HG03175 (cell line): Measurements from ENCODE around the gene FGF8.

Experiments
- ATAC-seq: cut with Tn5 transposase; IDR thresholded peaks from one replicate; pipeline ENCODE4 v1.9.1; 2021; ENCODE audit warnings: mild to moderate bottlenecking, moderate library complexity; ENCODE audit not compliant: unreplicated experiment

The FGF8 gene

GRCh38 chr10:101770331-101771215, 5.3 kb downstream of the FGF8 start:
- ATAC-seq: no peak

GRCh38 chr10:101769541-101770180, 6.3 kb downstream of the FGF8 start:
- ATAC-seq: no peak

GRCh38 chr10:101768791-101769170, 7.1 kb downstream of the FGF8 start:
- ATAC-seq: no peak

GRCh38 chr10:101767966-101768790, 7.7 kb downstream of the FGF8 start:
- ATAC-seq: no peak

GRCh38 chr10:101767600-101767945, 8.3 kb downstream of the FGF8 start:
- no peak for ATAC-seq

GRCh38 chr10:101766753-101767599, 8.9 kb downstream of the FGF8 start:
- ATAC-seq: no peak

GRCh38 chr10:101766306-101766705, 9.6 kb downstream of the FGF8 start:
- no peak for ATAC-seq

GRCh38 chr10:101763141-101763846, 12.6 kb downstream of the FGF8 start:
- ATAC-seq: no peak

- ATAC-seq: no peak
Observed at GRCh38 chr10:101762736-101763135, 13.2 kb downstream of the FGF8 start.

GRCh38 chr10:101761226-101761625, 14.7 kb downstream of the FGF8 start:
- no peak for ATAC-seq

- no peak for ATAC-seq
Observed at GRCh38 chr10:101760510-101760909, 15.4 kb downstream of the FGF8 start.

GRCh38 chr10:101759309-101760247, 16.3 kb downstream of the FGF8 start:
- no peak for ATAC-seq

- ATAC-seq: no peak
Observed at GRCh38 chr10:101758858-101759257, 17.1 kb downstream of the FGF8 start.

- no peak for ATAC-seq
Observed at GRCh38 chr10:101752241-101752640, 23.7 kb downstream of the FGF8 start.

- no peak for ATAC-seq
Observed at GRCh38 chr10:101749047-101750016, 26.6 kb downstream of the FGF8 start.

- no peak for ATAC-seq
Observed at GRCh38 chr10:101748496-101748895, 27.4 kb downstream of the FGF8 start.

GRCh38 chr10:101745074-101745696, 30.7 kb downstream of the FGF8 start:
- no peak for ATAC-seq
